SK-N-MC (cell line): ENCODE measurements around the gene DLG2.
"Not testable (repeated sequence)": the region's sequence is repeated elsewhere in the genome, so short reads cannot be mapped to it uniquely, and the experiment has no call there.

Experiments
- DNase-seq: peaks from one replicate; pipeline ENCODE4 v3.0.0-alpha.2; 2011; ENCODE audit warnings: low read depth, low spot score
- H3K27ac ChIP-seq: fragments of 200-600 bp; sonication (generic); 2 replicates; pipeline ENCODE4 v1.5.1; 2016; ENCODE audit warnings: mixed run types
- H3K36me3 ChIP-seq: fragments of 200-600 bp; sonication (generic); 2 replicates; pipeline ENCODE4 v1.6.1; 2017; ENCODE audit warnings: antibody characterized with exemption, low read length, mixed read lengths; ENCODE audit not compliant: insufficient read depth
- H3K4me3 ChIP-seq: fragments of 200-600 bp; sonication (generic); 2 replicates; pipeline ENCODE4 v1.5.1; 2016
- H3K9ac ChIP-seq: fragments of 200-600 bp; sonication (generic); 2 replicates; pipeline ENCODE4 v1.8.0; 2017; ENCODE audit warnings: mixed run types, mixed read lengths; ENCODE audit not compliant: insufficient read length
- H3K9me3 ChIP-seq: fragments of 200-600 bp; sonication (generic); 2 replicates; pipeline ENCODE4 v1.6.1; 2017; ENCODE audit warnings: low read depth, mild to moderate bottlenecking, antibody characterized with exemption, low read length, moderate library complexity, mixed read lengths
- EZH2 ChIP-seq: fragments of 200-600 bp; sonication (generic); IDR thresholded peaks from one replicate; pipeline ENCODE4 v1.6.1; 2017; ENCODE audit warnings: antibody characterized with exemption
- FOXP2 ChIP-seq: optimal IDR thresholded peaks from 2 replicates; pipeline ENCODE3; 2011; ENCODE audit warnings: mild to moderate bottlenecking, moderate library complexity; ENCODE audit not compliant: insufficient read depth; ENCODE audit errors: extremely low read length, control extremely low read depth
- POLR2AphosphoS5 ChIP-seq: IDR thresholded peaks from 2 replicates; pipeline ENCODE4 v1.6.1; 2012; ENCODE audit warnings: mild to moderate bottlenecking, low read depth, low read length, borderline replicate concordance

Gene DLG2

GRCh38 chr11:85394283-85394682 lies 232.9 kb downstream of the DLG2 start:
- Histone ChIP-seq H3K4me3 (no peak overlapping the region), H3K9ac (no peak overlapping the region), H3K36me3 (no peaks in the 10 kb centered on the region), H3K9me3 (no peaks in the 10 kb centered on the region), H3K27ac (no peak overlapping the region)
- no peak for TF ChIP-seq FOXP2
- DNase-seq, result no peak

GRCh38 chr11:85391141-85391540 lies 236.0 kb downstream of the DLG2 start:
- Histone ChIP-seq H3K36me3 (no peaks in the 10 kb centered on the region), H3K27ac (no peak overlapping the region), H3K9me3 (no peaks in the 10 kb centered on the region), H3K4me3 (no peak overlapping the region), H3K9ac (no peak overlapping the region)
- no peak for DNase-seq
- no peak for TF ChIP-seq FOXP2
- no peak for TF ChIP-seq POLR2AphosphoS5
- TF ChIP-seq EZH2, result no peak

DNA sequence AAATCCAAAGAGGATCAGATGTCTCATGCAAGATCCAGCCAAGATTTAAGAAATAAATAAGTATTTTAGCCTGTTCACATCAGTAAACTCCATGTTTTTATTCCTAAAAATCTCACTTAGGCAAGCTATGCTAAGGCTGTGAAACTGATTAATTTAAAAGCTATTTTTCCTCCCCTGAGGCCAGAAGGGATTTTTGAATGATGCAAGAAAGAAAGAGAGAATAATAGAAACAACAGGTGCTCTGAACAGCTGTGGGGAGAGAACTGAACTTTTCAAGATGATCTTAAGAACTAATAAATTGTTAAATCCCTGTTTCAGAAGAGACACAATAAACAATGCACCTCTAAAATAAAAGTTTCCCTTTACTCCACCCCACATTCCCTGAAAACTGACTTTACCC lies 241.6 kb downstream of the DLG2 start:
- H3K36me3 ChIP-seq, result no peaks in the 10 kb centered on the region
- H3K9ac ChIP-seq, result no peak overlapping the region
- no peak overlapping the region for H3K4me3 ChIP-seq
- no peak overlapping the region for H3K27ac ChIP-seq
- no peak for TF ChIP-seq EZH2
- no peak for TF ChIP-seq POLR2AphosphoS5
- TF ChIP-seq FOXP2, result no peak
- no peak for DNase-seq
- no peaks in the 10 kb centered on the region for H3K9me3 ChIP-seq

DNA sequence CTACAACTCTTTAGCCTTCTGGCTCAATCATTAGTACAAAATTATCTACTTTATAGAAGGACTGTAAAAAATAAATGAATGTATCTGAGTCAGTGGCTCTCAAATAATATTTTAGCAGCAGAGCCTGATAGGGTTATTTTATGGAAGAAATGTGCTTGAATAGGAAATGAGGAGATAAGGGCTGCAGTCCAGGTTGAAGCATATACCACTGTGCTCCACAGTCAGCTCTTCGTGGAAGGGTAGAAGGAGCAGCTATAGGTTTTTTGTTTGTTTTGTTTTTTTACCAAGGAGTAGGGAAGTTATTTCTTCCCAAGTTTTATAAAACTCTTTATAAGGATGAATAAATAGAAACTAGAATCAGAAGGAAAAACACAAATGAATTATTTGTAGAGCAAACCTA lies 242.0 kb downstream of the DLG2 start:
- no peaks in the 10 kb centered on the region for H3K36me3 ChIP-seq
- H3K27ac ChIP-seq, result no peak overlapping the region
- no peak for TF ChIP-seq POLR2AphosphoS5
- no peak for TF ChIP-seq EZH2
- TF ChIP-seq FOXP2, result no peak
- H3K9ac ChIP-seq, result no peak overlapping the region
- no peaks in the 10 kb centered on the region for H3K9me3 ChIP-seq
- no peak for DNase-seq
- H3K4me3 ChIP-seq, result no peak overlapping the region

- Histone ChIP-seq H3K27ac (no peak overlapping the region), H3K4me3 (no peak overlapping the region), H3K9ac (no peak overlapping the region), H3K36me3 (no peaks in the 10 kb centered on the region), H3K9me3 (no peaks in the 10 kb centered on the region)
- DNase-seq, result no peak
- TF ChIP-seq FOXP2, result no peak
Measured at GRCh38 chr11:85379066-85379465, 248.1 kb downstream of the DLG2 start.

GRCh38 chr11:85377901-85378300 lies 249.2 kb downstream of the DLG2 start:
- H3K9me3 ChIP-seq, result no peaks in the 10 kb centered on the region
- H3K36me3 ChIP-seq, result no peaks in the 10 kb centered on the region
- no peak overlapping the region for H3K9ac ChIP-seq
- H3K27ac ChIP-seq, result no peak overlapping the region
- DNase-seq, result no peak
- H3K4me3 ChIP-seq, result no peak overlapping the region
- TF ChIP-seq POLR2AphosphoS5 (no peak), FOXP2 (no peak), EZH2 (no peak)

- H3K36me3 ChIP-seq, result no peaks in the 10 kb centered on the region
- DNase-seq, result no peak
- no peak overlapping the region for H3K27ac ChIP-seq
- H3K9ac ChIP-seq, result no peak overlapping the region
- no peak for TF ChIP-seq FOXP2
- TF ChIP-seq EZH2, result no peak
- TF ChIP-seq POLR2AphosphoS5, result no peak
- no peaks in the 10 kb centered on the region; the same call in 1 of the 2 replicates for H3K9me3 ChIP-seq
- H3K4me3 ChIP-seq, result no peak overlapping the region
Measured at GRCh38 chr11:85359859-85360258, 267.3 kb downstream of the DLG2 start.

DNA sequence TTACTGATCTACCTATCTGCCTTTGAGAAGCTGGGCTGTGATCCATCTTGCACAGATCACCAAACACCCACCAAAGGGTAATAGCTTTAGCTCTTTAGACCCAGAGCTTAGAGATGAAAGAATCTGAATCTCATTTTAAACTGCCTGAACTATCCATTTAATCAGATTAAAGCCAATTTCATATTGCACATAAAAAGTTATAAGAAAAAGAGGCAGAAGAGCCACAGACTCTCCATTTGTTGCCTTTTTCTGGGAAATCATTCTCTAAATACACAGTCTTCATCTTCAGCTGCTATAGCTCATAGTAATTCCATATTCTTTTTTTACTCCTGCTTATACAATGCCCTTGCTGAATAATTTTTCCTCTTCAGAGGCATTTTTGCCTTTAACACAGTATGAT lies 271.2 kb downstream of the DLG2 start:
- TF ChIP-seq EZH2 (no peak), POLR2AphosphoS5 (no peak), FOXP2 (no peak)
- Histone ChIP-seq H3K27ac (no peak overlapping the region), H3K36me3 (no peaks in the 10 kb centered on the region), H3K4me3 (no peak overlapping the region), H3K9ac (no peak overlapping the region), H3K9me3 (no peaks in the 10 kb centered on the region; the same call in 1 of the 2 replicates)
- DNase-seq, result no peak

DNA sequence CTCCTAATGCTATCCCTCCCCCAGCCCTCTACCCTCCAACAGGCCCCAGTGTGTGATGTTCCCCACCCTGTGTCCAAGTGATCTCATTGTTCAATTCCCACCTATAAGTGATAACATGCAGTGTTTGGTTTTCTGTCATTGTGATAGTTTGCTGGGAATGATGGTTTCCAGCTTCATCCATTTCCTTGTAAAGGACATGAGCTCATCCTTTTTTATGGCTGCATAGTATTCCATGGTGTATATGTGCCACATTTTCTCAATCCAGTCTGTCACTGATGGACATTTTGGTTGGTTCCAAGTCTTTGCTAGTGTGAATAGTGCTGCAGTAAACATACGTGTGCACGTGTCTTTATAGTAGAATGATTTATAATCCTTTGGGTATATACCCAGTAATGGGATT lies 277.6 kb downstream of the DLG2 start:
- not testable (repeated sequence) for H3K27ac ChIP-seq, H3K9me3 ChIP-seq, H3K4me3 ChIP-seq, H3K36me3 ChIP-seq, DNase-seq, H3K9ac ChIP-seq

DNA sequence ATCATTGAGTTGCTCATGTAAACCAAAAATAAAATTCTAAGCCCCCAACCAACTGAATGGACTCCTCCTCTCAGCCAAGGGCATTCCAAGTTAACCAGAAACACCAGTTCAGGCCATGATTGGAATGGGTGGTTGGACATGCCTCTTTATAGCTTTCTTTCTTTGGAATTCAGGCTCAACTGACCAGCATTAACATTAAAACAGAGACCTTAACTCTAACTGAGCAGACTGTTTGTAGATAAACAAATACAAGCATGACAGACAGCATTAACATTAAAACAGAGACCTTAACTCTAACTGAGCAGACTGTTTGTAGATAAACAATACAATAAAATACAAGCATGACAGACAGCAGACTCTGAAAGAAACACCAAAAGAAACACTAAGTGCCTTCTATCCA lies 278.2 kb downstream of the DLG2 start:
- no peak for TF ChIP-seq FOXP2
- no peak for TF ChIP-seq POLR2AphosphoS5
- no peak for TF ChIP-seq EZH2
- no peak for DNase-seq
- Histone ChIP-seq H3K9ac (no peak overlapping the region), H3K27ac (no peak overlapping the region), H3K9me3 (no peaks in the 10 kb centered on the region), H3K4me3 (no peak overlapping the region), H3K36me3 (no peaks in the 10 kb centered on the region)
